Trophoblast cell (in vitro differentiated cells and primary cell): ENCODE data around the gene GNL3L.
"Not testable (repeated sequence)": the region's sequence is repeated elsewhere in the genome, so short reads cannot be mapped to it uniquely, and the experiment has no call there.

Source experiments
- DNase-seq, 2 donors: peaks; one replicate each; pipeline ENCODE4 v3.0.0-alpha.2; 2016
- H2AFZ ChIP-seq: 2 replicates; pipeline ENCODE4 v1.6.1; 2013; ENCODE audit warnings: low read length, moderate library complexity, mild to moderate bottlenecking; ENCODE audit not compliant: insufficient read depth, poor library complexity
- H2AK5ac ChIP-seq: 2 replicates; pipeline ENCODE4 v1.6.1; 2013; ENCODE audit warnings: mild to moderate bottlenecking, low read length
- H2BK120ac ChIP-seq: 2 replicates; pipeline ENCODE4 v1.6.1; 2013; ENCODE audit warnings: low read length, mild to moderate bottlenecking, moderate library complexity; ENCODE audit not compliant: insufficient read depth, poor library complexity
- H2BK12ac ChIP-seq: 2 replicates; pipeline ENCODE4 v1.6.1; 2013; ENCODE audit warnings: mild to moderate bottlenecking, low read length, moderate library complexity
- H2BK5ac ChIP-seq: 2 replicates; pipeline ENCODE4 v1.6.1; 2013; ENCODE audit warnings: low read length, low read depth, moderate library complexity, mild to moderate bottlenecking; ENCODE audit not compliant: poor library complexity
- H3K14ac ChIP-seq: 2 replicates; pipeline ENCODE4 v1.6.1; 2013; ENCODE audit warnings: mild to moderate bottlenecking, low read length
- H3K18ac ChIP-seq: 2 replicates; pipeline ENCODE4 v1.6.1; 2013; ENCODE audit warnings: mild to moderate bottlenecking, low read length
- H3K23ac ChIP-seq: 2 replicates; pipeline ENCODE4 v1.6.1; 2013; ENCODE audit warnings: low read length
- H3K27ac ChIP-seq: 2 replicates; pipeline ENCODE4 v1.5.1; 2013; ENCODE audit warnings: low read depth, mild to moderate bottlenecking, inconsistent platforms, low read length, moderate library complexity
- H3K27me3 ChIP-seq: 2 replicates; pipeline ENCODE4 v1.6.1; 2013; ENCODE audit warnings: inconsistent platforms, mild to moderate bottlenecking, low read length, moderate library complexity; ENCODE audit not compliant: insufficient read depth
- H3K36me3 ChIP-seq, 2 experiments: 1 replicate in 1 of 2; 2 replicates in 1 of 2; pipeline ENCODE4 v1.6.1; 2013; ENCODE audit warnings: low read length in 2 of 2, mild to moderate bottlenecking in 2 of 2, moderate library complexity in 1 of 2; ENCODE audit not compliant: insufficient read depth in 2 of 2, control insufficient read depth in 1 of 2
- H3K4ac ChIP-seq: 2 replicates; pipeline ENCODE4 v1.6.1; 2013; ENCODE audit warnings: low read depth, mild to moderate bottlenecking, low read length, moderate library complexity
- H3K4me1 ChIP-seq, 2 experiments: 1 replicate in 1 of 2; 2 replicates in 1 of 2; pipeline ENCODE4 v1.6.1; 2013; ENCODE audit warnings: low read length in 2 of 2, mild to moderate bottlenecking in 2 of 2, moderate library complexity in 1 of 2; ENCODE audit not compliant: insufficient read depth in 2 of 2, control insufficient read depth in 1 of 2
- H3K4me2 ChIP-seq: 2 replicates; pipeline ENCODE4 v1.6.1; 2013; ENCODE audit warnings: inconsistent platforms, mild to moderate bottlenecking, low read length, moderate library complexity
- H3K4me3 ChIP-seq: 2 replicates; pipeline ENCODE4 v1.5.1; 2013; ENCODE audit warnings: mild to moderate bottlenecking, low read depth, low read length, inconsistent platforms
- H3K79me1 ChIP-seq: one replicate; pipeline ENCODE4 v1.6.1; 2013; ENCODE audit warnings: low read length
- H3K79me2 ChIP-seq: 2 replicates; pipeline ENCODE4 v1.6.1; 2013; ENCODE audit warnings: low read length, mild to moderate bottlenecking; ENCODE audit not compliant: control insufficient read depth, insufficient read depth, poor library complexity
- H3K9ac ChIP-seq: 2 replicates; pipeline ENCODE4 v1.6.1; 2013; ENCODE audit warnings: mild to moderate bottlenecking, low read length
- H3K9me3 ChIP-seq: 2 replicates; pipeline ENCODE4 v1.6.1; 2013; ENCODE audit warnings: low read depth, mild to moderate bottlenecking, control low read depth, inconsistent platforms, low read length; ENCODE audit not compliant: insufficient read depth
- H4K12ac ChIP-seq: 2 replicates; pipeline ENCODE4 v1.6.1; 2013; ENCODE audit warnings: low read depth, mild to moderate bottlenecking, low read length, moderate library complexity
- H4K8ac ChIP-seq: 2 replicates; pipeline ENCODE4 v1.6.1; 2013; ENCODE audit warnings: low read depth, mild to moderate bottlenecking, low read length, moderate library complexity
- H4K91ac ChIP-seq: one replicate; pipeline ENCODE4 v1.6.1; 2013; ENCODE audit warnings: low read depth, mild to moderate bottlenecking, low read length, moderate library complexity
- WGBS: extraction: QIAGEN DNeasy Blood & Tissue Kit; methylation state at CpG from one replicate; pipeline ENCODE4 v1.1.7; 2013; ENCODE audit warnings: missing lambda C conversion rate; ENCODE audit not compliant: insufficient read length, insufficient coverage; ENCODE audit errors: extremely low coverage; 5-methylcytosine and 5-hydroxymethylcytosine counted together

Gene GNL3L

DNA sequence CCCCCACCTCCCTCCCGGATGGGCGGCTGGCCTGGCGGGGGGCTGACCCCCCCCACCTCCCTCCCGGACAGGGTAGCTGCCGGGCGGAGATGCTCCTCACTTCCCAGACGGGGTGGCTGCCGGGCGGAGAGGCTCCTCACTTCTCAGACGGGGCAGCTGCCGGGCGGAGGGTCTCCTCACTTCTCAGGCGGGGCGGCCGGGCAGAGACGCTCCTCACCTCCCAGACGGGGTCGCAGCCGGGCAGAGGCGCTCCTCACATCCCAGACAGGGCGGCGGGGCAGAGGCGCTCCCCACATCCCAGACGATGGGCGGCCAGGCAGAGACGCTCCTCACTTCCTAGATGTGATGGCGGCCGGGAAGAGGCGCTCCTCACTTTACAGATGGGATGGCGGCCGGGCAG lies 42.6 kb downstream of the GNL3L start:
- not testable (repeated sequence) for H3K79me1 ChIP-seq, H4K91ac ChIP-seq, H3K27ac ChIP-seq, H3K4me3 ChIP-seq, H3K18ac ChIP-seq, H3K9me3 ChIP-seq, H2BK5ac ChIP-seq, H2AFZ ChIP-seq, DNase-seq, H3K14ac ChIP-seq, H2AK5ac ChIP-seq, H4K12ac ChIP-seq, H3K4me1 ChIP-seq, H3K23ac ChIP-seq, H3K27me3 ChIP-seq, H3K4ac ChIP-seq, H4K8ac ChIP-seq, H2BK120ac ChIP-seq, H3K9ac ChIP-seq, H3K36me3 ChIP-seq, H3K4me2 ChIP-seq, H2BK12ac ChIP-seq, H3K79me2 ChIP-seq
- WGBS: no CpG with 5 or more reads among the region's 31 CpGs

DNA sequence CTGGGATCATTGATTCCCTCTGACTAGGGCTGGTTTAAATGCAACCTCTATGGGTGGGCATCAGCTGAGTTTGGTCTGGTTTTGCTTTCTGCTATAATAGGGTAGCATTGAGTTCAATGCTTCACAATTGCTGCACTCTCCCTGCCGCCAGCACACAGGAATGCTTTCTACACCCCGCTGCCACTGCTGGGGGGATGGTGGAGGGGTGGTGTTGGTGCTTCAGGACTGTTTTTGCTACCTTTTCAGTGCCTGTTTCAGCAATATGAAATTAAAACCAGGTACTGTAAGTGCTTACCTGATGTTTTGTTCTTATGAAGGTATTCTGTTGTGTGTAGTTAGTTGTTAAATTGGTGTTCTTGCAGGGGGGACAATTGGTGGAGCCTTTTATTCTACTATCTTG lies 67.7 kb downstream of the GNL3L start:
- Histone ChIP-seq H3K9ac (no peak overlapping the region), H2BK120ac (no peak overlapping the region), H3K4me1 (no peaks in the 10 kb centered on the region), H3K4me3 (no peak overlapping the region), H4K12ac (no peak overlapping the region), H3K9me3 (no peaks in the 10 kb centered on the region), H2AK5ac (no peak overlapping the region), H2BK5ac (no peak overlapping the region), H3K14ac (no peak overlapping the region), H2AFZ (no peak overlapping the region), H4K8ac (no peak overlapping the region), H3K79me1 (no peaks in the 10 kb centered on the region), H3K4ac (no peak overlapping the region), H3K4me2 (no peak overlapping the region), H2BK12ac (no peak overlapping the region), H3K27ac (no peak overlapping the region), H3K79me2 (no peaks in the 10 kb centered on the region), H3K36me3 (no peaks in the 10 kb centered on the region), H3K27me3 (no peaks in the 10 kb centered on the region), H3K18ac (no peak overlapping the region), H3K23ac (no peak overlapping the region), H4K91ac (no peak overlapping the region)
- no peak for DNase-seq
- no CpG with 5 or more reads among the region's 2 CpGs for WGBS

DNA sequence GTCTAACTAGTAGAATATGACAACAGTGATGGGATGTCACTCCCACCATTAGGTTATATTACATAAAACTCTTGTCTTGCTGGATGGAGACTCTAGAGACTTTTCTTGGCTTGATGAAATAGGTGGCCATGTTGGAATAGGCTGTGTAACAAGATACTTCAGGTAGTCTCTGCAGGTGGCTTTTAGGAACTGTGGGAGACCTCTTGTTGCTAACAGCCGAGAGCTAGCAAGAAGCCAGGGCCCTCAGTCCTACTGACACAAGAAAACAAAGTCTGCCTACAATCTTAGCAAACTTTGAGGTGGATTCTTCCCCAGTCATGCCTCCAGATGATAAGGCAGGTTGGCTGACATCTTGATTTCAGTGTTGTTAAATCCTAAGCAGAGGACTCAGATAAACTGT lies 72.5 kb downstream of the GNL3L start:
- H3K18ac ChIP-seq: no peak overlapping the region
- H2AK5ac ChIP-seq: no peak overlapping the region
- H2BK120ac ChIP-seq: no peak overlapping the region
- no peak overlapping the region for H3K4me3 ChIP-seq
- no peak overlapping the region for H3K4ac ChIP-seq
- H3K23ac ChIP-seq: no peak overlapping the region
- H3K36me3 ChIP-seq: no peaks in the 10 kb centered on the region
- H3K27ac ChIP-seq: no peak overlapping the region
- no peaks in the 10 kb centered on the region for H3K9me3 ChIP-seq
- no peak overlapping the region for H4K12ac ChIP-seq
- H2BK5ac ChIP-seq: no peak overlapping the region
- H2AFZ ChIP-seq: no peak overlapping the region
- no peaks in the 10 kb centered on the region for H3K79me2 ChIP-seq
- H3K27me3 ChIP-seq: no peaks in the 10 kb centered on the region
- no peaks in the 10 kb centered on the region for H3K79me1 ChIP-seq
- H4K91ac ChIP-seq: no peak overlapping the region
- no peak overlapping the region for H2BK12ac ChIP-seq
- H3K14ac ChIP-seq: no peak overlapping the region
- H3K4me2 ChIP-seq: no peak overlapping the region
- no peak overlapping the region for H4K8ac ChIP-seq
- H3K4me1 ChIP-seq: no peaks in the 10 kb centered on the region
- no peak for DNase-seq
- WGBS: no CpG with 5 or more reads among the region's 1 CpG
- H3K9ac ChIP-seq: no peak overlapping the region
